ENCODE data around the gene RPS6KB2.

The RPS6KB2 gene

GRCh38 chr11:67393437-67393836 lies 34.9 kb upstream of the RPS6KB2 start:
- peaks cover 30% of the 10 kb centered on the region for H3K36me3 ChIP-seq (ENCODE audit: low read depth)
- no peak overlapping the region for H3K27ac ChIP-seq (ENCODE audit: poor library complexity, severe bottlenecking)
- ATAC-seq (ENCODE audit: low read depth), result no peak
- no peaks in the 10 kb centered on the region for H3K4me1 ChIP-seq (ENCODE audit: insufficient read depth, poor library complexity, severe bottlenecking)
- DNase-seq (ENCODE audit: low spot score), result no peak
- no peaks in the 10 kb centered on the region for H3K27me3 ChIP-seq (ENCODE audit: insufficient read depth, poor library complexity, severe bottlenecking)
- no peak overlapping the region for H3K4me3 ChIP-seq (ENCODE audit: severe bottlenecking)
- H3K9me3 ChIP-seq (ENCODE audit: severe bottlenecking), result no peaks in the 10 kb centered on the region
- TF ChIP-seq, protein P1, sequence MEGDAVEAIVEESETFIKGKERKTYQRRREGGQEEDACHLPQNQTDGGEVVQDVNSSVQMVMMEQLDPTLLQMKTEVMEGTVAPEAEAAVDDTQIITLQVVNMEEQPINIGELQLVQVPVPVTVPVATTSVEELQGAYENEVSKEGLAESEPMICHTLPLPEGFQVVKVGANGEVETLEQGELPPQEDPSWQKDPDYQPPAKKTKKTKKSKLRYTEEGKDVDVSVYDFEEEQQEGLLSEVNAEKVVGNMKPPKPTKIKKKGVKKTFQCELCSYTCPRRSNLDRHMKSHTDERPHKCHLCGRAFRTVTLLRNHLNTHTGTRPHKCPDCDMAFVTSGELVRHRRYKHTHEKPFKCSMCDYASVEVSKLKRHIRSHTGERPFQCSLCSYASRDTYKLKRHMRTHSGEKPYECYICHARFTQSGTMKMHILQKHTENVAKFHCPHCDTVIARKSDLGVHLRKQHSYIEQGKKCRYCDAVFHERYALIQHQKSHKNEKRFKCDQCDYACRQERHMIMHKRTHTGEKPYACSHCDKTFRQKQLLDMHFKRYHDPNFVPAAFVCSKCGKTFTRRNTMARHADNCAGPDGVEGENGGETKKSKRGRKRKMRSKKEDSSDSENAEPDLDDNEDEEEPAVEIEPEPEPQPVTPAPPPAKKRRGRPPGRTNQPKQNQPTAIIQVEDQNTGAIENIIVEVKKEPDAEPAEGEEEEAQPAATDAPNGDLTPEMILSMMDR (IDR thresholded peaks at IDR 0.05; ENCODE audit: poor library complexity, severe bottlenecking), result no peak

DNA sequence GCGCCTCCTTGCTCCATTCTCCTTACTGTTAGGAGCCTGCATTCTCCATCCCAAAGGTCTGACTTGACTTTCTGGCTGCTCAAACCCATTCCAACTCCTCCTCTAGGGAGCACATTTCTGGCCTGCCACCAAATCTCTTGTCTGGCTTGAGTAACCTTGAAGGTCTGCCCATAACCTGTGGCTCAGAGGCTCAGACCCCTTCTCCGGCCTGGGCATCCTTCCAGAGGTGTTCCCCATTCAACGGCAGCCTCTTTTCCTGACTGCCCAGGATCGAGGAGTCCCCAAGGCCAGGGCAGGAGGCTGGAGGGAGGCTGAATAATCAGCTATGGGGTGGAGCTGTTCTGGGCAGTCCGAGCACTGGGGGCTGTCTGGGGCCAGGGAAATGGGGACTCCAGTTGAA lies 34.3 kb upstream of the RPS6KB2 start:
- ATAC-seq (ENCODE audit: low read depth) (no peak), DNase-seq (ENCODE audit: low spot score) (no peak)
- no peak overlapping the region for H3K4me3 ChIP-seq (ENCODE audit: severe bottlenecking)
- H3K4me1 ChIP-seq (ENCODE audit: insufficient read depth, poor library complexity, severe bottlenecking), result no peaks in the 10 kb centered on the region
- H3K27me3 ChIP-seq (ENCODE audit: insufficient read depth, poor library complexity, severe bottlenecking), result no peaks in the 10 kb centered on the region
- peaks cover 34% of the 10 kb centered on the region for H3K36me3 ChIP-seq (ENCODE audit: low read depth)
- TF ChIP-seq, protein P1 (IDR thresholded peaks at IDR 0.05; ENCODE audit: poor library complexity, severe bottlenecking), result no peak
- no peaks in the 10 kb centered on the region for H3K9me3 ChIP-seq (ENCODE audit: severe bottlenecking)
- no peak overlapping the region for H3K27ac ChIP-seq (ENCODE audit: poor library complexity, severe bottlenecking)

GRCh38 chr11:67395555-67396258 lies 32.6 kb upstream of the RPS6KB2 start:
- H3K4me3 ChIP-seq (ENCODE audit: severe bottlenecking), result no peak overlapping the region
- H3K27ac ChIP-seq (ENCODE audit: poor library complexity, severe bottlenecking), result no peak overlapping the region
- TF ChIP-seq, protein P1 (IDR thresholded peaks at IDR 0.05; ENCODE audit: poor library complexity, severe bottlenecking), result no peak
- peaks cover 52% of the 10 kb centered on the region for H3K36me3 ChIP-seq (ENCODE audit: low read depth)
- no peaks in the 10 kb centered on the region for H3K4me1 ChIP-seq (ENCODE audit: insufficient read depth, poor library complexity, severe bottlenecking)
- ATAC-seq (ENCODE audit: low read depth), result no peak
- no peak for DNase-seq (ENCODE audit: low spot score)
- H3K9me3 ChIP-seq (ENCODE audit: severe bottlenecking), result no peaks in the 10 kb centered on the region
- no peaks in the 10 kb centered on the region for H3K27me3 ChIP-seq (ENCODE audit: insufficient read depth, poor library complexity, severe bottlenecking)

GRCh38 chr11:67396259-67396581 lies 32.1 kb upstream of the RPS6KB2 start:
- no peaks in the 10 kb centered on the region for H3K27me3 ChIP-seq (ENCODE audit: insufficient read depth, poor library complexity, severe bottlenecking)
- DNase-seq (ENCODE audit: low spot score), result no peak
- H3K36me3 ChIP-seq (ENCODE audit: low read depth), result peaks cover 52% of the 10 kb centered on the region
- H3K4me3 ChIP-seq (ENCODE audit: severe bottlenecking), result no peak overlapping the region
- ATAC-seq (ENCODE audit: low read depth), result no peak
- TF ChIP-seq, protein P1 (IDR thresholded peaks at IDR 0.05; ENCODE audit: poor library complexity, severe bottlenecking), result no peak
- no peak overlapping the region for H3K27ac ChIP-seq (ENCODE audit: poor library complexity, severe bottlenecking)
- no peaks in the 10 kb centered on the region for H3K4me1 ChIP-seq (ENCODE audit: insufficient read depth, poor library complexity, severe bottlenecking)
- no peaks in the 10 kb centered on the region for H3K9me3 ChIP-seq (ENCODE audit: severe bottlenecking)

GRCh38 chr11:67396587-67397389 lies 31.5 kb upstream of the RPS6KB2 start:
- Histone ChIP-seq H3K27me3 (ENCODE audit: insufficient read depth, poor library complexity, severe bottlenecking) (no peaks in the 10 kb centered on the region), H3K9me3 (ENCODE audit: severe bottlenecking) (no peaks in the 10 kb centered on the region), H3K4me3 (ENCODE audit: severe bottlenecking) (no peak overlapping the region), H3K27ac (ENCODE audit: poor library complexity, severe bottlenecking) (no peak overlapping the region), H3K36me3 (ENCODE audit: low read depth) (peaks cover 52% of the 10 kb centered on the region), H3K4me1 (ENCODE audit: insufficient read depth, poor library complexity, severe bottlenecking) (no peaks in the 10 kb centered on the region)
- ATAC-seq (ENCODE audit: low read depth) (no peak), DNase-seq (ENCODE audit: low spot score) (no peak)
- TF ChIP-seq, protein P1 (IDR thresholded peaks at IDR 0.05; ENCODE audit: poor library complexity, severe bottlenecking), result no peak

Data from RWPE2 (cell line).